ENCODE measurements around the gene SKAP1. TPM values are rescaled to one million over a fixed set of nuclear protein-coding genes. Genes with fewer than 3 reads are reported as not detected.
"Not testable (repeated sequence)": the region's sequence is repeated elsewhere in the genome, so short reads cannot be mapped to it uniquely, and the experiment has no call there.

SKAP1 gene
- total RNA-seq, 1 experiment from 2014 or later = not detected

DNA sequence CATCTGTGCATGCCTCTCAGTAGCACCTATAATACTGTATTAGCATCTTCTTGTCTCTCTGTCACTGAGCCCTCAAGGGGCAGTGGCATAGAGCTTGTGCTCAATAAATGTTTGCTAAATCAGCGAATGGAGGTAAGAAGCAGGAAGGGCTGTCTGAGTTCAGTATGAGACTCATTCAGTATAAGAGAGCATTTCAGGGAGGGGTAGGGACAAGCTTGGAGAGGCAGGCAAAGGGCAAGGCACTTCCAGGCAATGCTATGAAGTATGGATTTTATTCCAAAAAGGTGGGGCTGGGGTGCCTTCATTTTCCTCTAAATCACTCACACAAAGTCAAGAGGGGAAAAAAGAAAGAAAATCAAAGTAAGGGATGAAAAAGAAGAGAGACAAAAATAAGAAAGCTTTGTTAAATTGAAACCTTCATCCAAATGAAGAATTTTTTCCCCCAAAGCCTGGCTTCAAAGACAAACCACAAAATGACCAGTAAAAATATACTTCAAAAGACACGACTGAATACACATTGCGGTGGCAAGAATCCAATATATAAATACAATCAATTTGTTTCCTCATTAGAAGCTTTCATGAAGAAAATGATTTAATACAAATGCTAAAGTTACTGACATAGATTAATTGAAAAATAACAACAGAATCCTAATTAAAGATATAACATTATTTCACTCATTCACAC lies 51.2 kb downstream of the SKAP1 start:
- no peak for DNase-seq (ENCODE audit: low spot score)
- in situ Hi-C loops (cut with HindIII; ENCODE audit: low sequenced_read_pairs) = no loop called here

DNA sequence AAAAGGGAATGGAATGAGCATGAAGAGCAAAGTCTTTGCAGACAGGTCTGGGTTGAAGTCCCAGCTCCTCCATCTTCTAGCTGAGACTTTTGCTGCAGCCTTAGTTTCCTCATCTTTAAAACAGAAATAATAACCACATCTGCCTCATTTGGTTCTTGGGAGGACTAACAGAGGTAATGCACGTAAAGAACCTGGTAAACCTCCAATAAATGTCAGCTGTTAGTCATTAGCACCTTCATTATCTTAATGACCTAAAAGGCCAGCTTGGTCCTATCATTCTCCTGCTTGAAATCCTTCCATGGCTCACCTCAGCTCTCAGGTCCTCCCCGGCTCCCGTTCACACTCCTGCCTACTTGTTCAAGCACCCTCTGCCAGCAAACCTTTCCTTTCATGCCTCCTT lies 51.8 kb downstream of the SKAP1 start:
- DNase-seq (ENCODE audit: low spot score) = no peak
- in situ Hi-C loops (cut with HindIII; ENCODE audit: low sequenced_read_pairs) = no loop called here

DNA sequence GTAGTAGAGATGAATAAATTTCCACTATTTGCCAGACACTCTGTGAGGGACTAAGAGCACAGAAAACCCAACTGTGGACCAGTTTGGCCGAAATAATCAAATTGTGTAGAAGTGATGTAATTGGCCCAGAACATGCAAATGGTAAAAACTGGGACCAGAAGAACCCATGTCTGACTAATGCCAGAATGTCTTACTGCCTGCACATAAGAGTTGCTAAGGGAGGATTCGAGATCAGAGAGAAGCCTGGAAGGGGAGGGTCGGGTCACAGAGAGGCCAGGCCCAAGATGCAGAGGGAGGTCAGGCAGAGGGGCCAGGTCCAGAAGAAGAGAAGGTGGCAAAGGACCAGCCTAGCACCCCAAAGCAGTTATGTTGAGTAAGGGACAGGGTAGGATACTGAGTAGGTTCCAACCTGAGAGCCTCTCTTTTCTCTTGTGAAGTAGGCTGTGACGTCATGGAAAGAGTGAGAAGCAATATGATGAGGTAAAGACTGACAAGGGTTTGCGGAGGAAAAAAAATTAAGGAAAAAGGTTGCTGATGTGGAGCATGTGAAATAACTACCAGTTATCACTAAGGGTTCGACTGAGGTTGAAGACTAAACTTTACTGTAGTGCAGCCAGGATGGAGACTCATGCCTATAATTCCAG lies 53.2 kb downstream of the SKAP1 start:
- no peak for DNase-seq (ENCODE audit: low spot score)
- in situ Hi-C loops (cut with HindIII; ENCODE audit: low sequenced_read_pairs) = no loop called here

DNA sequence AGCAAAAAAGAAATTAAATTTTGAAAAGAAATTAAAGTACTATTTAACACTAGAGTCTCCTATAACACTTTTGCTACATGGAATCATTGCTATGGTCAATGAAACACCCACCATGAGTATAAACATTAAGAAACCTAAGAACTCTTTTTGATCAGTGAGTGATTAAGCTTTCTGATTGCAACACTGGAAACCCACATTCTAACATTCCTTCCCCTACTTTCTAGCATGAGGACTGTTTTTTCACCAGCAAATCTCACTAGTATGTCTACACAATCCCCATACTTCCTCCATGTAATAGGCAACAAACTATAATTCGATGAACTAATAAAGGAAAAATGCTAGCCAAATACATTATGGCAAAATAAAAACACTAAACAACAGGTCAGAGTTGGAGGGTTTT lies 54.7 kb downstream of the SKAP1 start:
- DNase-seq (ENCODE audit: low spot score) = no peak
- in situ Hi-C loops (cut with HindIII; ENCODE audit: low sequenced_read_pairs) = no loop called here

DNA sequence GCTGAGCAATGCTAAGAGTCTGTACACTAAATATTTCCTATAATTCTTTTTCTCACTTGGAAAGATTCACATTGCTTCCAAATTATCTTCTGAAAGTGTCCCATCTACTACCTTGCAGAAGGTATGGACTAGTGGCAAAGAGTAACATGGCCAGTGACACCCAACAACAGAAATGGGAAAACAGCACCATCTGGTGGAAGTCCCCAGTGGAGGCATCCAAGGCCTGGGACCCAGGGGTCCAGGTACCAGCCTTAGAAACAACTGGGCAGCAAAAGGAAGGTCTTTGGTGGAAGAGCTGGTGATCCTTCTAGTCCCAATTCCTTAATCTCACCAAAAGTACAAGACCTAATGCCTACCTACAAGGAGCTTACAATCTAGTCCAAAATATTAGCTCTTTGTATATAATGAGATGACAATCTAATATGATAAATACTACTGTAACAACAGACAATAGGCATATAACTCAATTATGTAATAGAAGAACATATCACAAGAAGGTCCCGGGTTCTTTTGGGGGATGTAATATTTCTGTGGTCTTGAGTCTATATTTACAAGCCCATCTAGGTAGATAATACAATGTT lies 55.3 kb downstream of the SKAP1 start:
- DNase-seq (ENCODE audit: low spot score) = peak; percentile 23

DNA sequence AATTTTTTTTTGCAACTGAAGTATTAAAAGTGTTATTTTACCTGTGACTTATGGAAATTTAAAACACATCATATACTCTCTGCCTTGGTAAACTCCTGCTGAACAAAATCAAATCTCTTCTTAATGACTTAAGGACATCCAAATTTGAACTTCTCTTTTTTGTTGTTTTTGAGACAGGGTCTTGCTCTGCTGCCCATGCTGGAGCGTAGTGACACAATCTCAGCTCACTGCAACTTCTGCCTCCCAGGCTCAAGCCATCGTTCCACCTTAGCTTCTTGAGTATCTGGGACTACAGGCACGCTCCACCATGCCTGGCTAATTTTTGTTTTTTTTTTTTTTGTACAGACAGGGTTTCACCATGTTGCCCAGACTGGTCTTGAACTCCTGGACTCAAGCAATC lies 56.1 kb downstream of the SKAP1 start:
- in situ Hi-C loops (cut with HindIII; ENCODE audit: low sequenced_read_pairs) = no loop called here
- no peak for DNase-seq (ENCODE audit: low spot score)

More for the DNA sequence above, 55.3 kb downstream of the SKAP1 start:
- in situ Hi-C loops (cut with HindIII; ENCODE audit: low sequenced_read_pairs) = no loop called here

DNA sequence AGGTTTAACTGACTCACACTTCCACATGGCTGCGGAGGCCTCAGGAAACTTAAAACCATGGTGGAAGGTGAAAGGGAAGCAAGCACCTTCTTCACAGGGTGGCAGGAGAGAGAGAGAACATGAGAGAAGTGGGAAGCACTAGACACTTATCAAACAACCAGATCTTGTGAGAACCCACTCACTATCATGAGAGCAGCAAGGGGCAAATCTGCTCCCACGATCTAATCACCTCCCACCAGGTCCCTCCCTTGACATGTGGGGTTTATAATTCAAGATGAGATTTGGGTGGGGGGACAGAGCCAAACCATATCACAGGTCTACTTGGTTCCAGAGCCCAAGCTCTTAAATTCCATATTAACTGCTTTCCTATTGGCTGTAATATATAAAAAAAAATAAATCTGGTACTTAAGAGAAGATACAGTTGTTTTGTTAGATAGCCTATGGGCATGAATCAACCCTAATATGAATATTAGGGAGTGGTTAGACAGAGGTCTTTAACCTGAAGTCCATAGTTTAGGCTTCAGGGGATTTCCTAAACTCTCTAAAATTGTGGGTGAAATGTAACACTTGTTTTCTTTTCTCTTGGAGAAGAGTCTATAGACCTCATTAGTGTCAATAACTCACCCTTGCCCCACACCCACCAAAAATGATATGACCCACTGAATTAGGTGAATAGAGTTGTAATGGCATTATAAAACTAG lies 56.7 kb downstream of the SKAP1 start:
- no peak for DNase-seq (ENCODE audit: low spot score)
- in situ Hi-C loops (cut with HindIII; ENCODE audit: low sequenced_read_pairs) = no loop called here

DNA sequence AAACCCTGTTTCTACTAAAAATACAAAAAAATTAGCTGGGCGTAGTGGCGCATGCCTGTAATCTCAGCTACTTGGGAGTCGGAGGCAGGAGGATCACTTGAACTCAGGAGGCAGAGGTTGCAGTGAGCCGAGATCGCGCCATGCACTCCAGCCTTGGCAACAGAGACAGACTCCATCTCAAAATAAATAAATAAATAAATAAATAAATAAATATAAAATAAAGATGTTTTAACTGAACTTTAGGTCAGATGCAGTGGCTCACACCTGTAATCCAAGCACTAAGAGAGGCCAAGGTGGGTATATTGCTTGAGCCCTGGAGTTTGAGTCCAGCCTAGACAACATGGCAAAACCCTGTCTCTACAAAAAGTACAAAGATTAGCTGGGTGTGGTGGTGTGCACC lies 61.0 kb downstream of the SKAP1 start:
- in situ Hi-C loops (cut with HindIII; ENCODE audit: low sequenced_read_pairs) = loop anchor here (10.0 kb wide), 1 partner anchor 284 kb away; no protein-coding TSS in a partner anchor
- DNase-seq (ENCODE audit: low spot score) = not testable (repeated sequence)

DNA sequence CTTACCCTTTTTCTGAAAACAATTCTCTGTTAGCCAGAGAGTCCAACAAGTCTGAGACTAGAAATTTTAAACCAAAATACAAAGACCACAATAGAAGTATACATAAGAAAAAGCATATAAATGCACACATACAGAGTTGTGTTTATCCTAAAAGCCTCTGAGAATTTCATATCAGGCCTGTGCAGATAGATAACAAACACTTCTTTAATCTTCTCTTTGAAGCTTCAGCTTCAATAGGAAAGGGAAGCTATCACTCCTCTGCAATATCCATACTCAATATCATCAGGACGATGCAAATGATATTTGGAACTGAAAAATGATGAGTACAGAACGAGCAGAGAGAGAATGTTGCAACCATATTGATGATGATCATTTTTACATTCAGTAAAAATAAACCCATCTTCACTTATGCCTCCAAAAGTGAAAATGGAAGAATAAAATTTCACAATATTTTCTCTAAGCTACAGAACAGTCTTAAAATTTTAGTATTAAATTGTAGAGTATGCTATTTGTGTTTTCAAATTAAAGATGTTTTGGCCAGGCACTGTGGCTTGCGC lies 61.6 kb downstream of the SKAP1 start:
- in situ Hi-C loops (cut with HindIII; ENCODE audit: low sequenced_read_pairs) = loop anchor here (10.0 kb wide), 1 partner anchor 284 kb away; no protein-coding TSS in a partner anchor

DNA sequence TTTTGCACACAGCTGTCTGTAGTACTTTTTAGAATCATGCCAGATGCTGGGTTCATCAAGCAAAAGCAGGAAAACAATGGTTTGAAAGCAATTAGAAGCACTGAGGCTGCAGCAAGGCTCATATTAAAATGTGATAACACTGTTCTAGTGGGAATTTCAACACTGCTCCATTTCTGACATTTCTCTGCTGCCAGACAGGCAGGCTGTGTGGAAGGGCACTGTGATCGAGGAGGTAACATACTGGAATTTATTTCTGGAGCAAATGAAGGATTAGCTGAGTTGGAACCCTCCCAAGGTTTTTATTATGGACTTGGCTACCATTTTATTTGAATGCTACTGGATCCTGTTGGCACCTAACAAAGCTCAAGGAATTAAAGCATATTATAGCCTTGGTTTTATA lies 66.9 kb downstream of the SKAP1 start:
- no peak for DNase-seq (ENCODE audit: low spot score)
- in situ Hi-C loops (cut with HindIII; ENCODE audit: low sequenced_read_pairs) = loop anchor here (10.0 kb wide), 1 partner anchor 278 kb away; no protein-coding TSS in a partner anchor

More for the DNA sequence above, 61.6 kb downstream of the SKAP1 start:
- DNase-seq (ENCODE audit: low spot score) = no peak

DNA sequence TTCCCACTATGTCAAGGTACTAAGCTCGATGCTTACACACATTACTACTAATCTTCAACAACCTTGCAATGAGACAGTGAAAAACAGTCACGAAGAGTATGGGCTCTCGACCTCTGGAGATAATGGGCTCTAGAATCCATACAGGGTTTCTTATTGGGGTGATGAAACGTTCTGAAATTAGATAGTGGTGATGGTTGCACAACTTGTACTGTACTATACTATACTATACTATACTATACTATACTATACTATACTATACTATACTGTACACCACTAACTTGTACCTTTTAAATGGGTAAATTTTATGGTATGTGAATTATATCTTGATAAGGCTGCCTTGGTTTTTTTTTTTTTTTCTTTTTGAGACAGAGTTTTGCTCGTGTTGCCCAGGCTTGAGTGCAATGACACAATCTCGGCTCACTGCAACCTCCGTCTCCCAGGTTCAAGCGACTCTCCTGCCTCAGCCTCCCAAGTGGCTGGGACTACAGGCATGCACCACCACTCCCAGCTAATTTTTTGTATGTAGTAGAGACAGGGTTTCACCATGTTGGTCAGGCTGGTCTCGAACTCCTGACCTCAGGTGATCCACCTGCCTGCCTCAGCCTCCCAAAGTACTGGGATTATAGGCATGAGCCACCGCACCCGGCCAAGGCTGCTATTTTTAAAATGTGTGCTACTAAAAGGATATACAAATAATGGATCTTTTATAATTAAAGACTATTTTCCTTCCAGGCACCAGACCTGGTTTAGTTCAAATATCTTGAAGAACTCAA lies 69.0 kb downstream of the SKAP1 start:
- not testable (repeated sequence) for DNase-seq (ENCODE audit: low spot score)
- in situ Hi-C loops (cut with HindIII; ENCODE audit: low sequenced_read_pairs) = loop anchor here (10.0 kb wide), 1 partner anchor 276 kb away; no protein-coding TSS in a partner anchor

DNA sequence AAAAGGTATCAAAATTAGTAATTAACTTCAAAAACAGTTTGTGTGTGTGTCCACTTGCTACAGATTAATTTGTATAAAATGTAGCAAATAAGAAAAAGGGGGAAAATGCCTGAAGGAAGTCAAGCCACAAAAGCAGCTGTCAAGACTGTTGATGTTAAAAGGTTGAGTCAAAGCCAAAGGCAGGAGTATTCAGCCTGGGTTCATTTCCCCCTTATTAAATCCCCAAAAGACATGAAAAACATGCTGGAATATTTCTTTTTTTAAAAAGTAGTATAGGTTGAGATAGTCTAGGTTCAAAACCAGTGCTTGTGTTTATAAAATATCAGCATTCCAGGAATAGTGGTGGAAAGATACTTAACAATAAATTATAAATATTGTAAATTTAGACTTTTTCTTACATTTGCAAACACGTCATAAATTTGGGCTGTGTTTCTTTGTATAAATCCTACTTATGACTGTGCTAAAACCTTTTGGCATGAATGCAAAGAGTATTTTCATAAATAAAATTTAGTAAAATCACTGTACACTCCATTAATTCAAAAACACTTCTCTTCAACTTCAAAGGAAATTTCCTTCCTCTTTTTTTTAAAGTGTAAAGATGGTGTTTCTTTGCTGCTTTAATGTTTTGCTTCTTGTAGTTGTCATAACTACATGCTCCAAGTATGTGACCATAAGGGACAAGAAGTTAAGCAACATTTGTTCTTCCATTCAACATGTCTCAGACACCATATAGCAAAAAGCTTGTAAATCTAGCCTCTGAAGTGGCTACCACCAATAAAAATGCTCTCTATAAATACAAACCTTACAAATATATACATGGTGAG lies 72.0 kb downstream of the SKAP1 start:
- DNase-seq (ENCODE audit: low spot score) = no peak
- in situ Hi-C loops (cut with HindIII; ENCODE audit: low sequenced_read_pairs) = no loop called here

DNA sequence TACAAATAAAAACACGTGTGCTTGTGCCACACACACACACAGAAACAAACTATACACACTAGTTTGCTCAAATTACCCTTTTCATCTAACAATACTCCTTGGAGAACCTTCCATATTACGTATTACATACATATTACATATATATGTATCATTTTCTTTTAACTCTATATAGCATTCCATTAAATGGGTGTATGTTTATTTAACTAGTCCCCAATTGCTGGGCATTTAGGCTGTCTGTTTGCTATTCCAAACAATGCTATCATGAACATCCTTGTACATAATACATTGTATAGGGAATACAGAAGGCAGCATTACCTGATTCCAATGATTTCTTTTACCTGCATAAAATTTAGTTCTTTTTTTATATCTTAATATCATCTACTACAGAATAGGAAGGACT lies 73.1 kb downstream of the SKAP1 start:
- no peak for DNase-seq (ENCODE audit: low spot score)
- in situ Hi-C loops (cut with HindIII; ENCODE audit: low sequenced_read_pairs) = no loop called here

DNA sequence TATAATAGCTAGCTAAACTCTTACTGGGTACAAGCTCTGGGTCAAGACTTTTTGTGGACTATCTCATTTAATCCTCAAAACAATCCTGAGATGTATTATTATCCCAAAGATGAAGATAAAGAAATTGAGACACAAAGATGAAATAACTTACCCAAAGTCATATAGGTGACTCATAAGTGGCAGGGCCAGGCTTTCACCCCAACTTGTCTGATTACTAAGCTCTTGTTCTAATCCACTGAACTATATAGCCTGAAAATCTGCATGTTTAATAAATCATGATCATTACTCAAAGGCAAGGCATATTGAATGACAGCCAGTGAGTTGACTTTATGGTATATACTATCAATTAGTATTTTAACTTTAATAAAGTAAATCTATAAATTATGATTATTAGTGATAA lies 77.4 kb downstream of the SKAP1 start:
- in situ Hi-C loops (cut with HindIII; ENCODE audit: low sequenced_read_pairs) = no loop called here
- DNase-seq (ENCODE audit: low spot score) = no peak

DNA sequence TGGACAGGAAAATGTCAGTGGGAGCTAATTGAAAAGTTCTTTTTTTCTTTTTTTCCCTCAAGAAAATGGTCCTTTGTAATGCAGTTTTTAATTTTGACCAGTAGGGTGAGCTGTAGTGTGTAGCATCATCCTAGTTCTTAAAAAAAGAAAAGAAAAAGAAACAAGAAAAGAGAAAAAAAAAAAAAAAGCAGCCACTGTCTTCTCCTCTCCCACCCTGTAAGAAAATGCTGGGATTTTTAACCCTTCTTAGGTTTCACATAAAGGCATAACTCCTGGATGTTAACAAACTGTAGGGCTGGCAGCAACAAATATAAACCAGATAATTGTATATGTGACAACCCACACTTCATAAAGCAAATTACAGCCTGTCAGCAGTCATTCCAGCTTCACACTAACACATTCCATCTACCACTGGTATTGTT lies 78.1 kb downstream of the SKAP1 start:
- in situ Hi-C loops (cut with HindIII; ENCODE audit: low sequenced_read_pairs) = no loop called here

DNA sequence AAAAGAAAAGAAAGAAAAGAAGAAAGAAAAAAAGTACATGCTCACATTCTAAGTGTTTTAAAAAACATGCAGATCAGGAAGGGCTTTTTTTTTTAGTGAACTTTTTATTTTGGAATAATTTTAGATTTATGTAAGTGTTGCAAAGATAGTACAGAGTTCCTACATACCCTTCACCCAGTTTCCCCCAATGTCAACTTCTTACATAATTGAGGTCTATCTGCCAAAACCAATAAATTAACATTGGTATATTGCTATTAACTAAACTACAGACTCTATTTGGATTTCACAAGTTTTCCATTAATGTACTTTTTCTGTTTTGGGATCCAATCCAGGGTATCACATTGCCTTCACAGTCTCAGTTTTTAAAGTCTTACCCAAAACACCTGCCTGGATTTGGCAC lies 81.7 kb downstream of the SKAP1 start:
- no peak for DNase-seq (ENCODE audit: low spot score)
- in situ Hi-C loops (cut with HindIII; ENCODE audit: low sequenced_read_pairs) = no loop called here

More for the DNA sequence above, 78.1 kb downstream of the SKAP1 start:
- DNase-seq (ENCODE audit: low spot score) = peak; percentile 7

DNA sequence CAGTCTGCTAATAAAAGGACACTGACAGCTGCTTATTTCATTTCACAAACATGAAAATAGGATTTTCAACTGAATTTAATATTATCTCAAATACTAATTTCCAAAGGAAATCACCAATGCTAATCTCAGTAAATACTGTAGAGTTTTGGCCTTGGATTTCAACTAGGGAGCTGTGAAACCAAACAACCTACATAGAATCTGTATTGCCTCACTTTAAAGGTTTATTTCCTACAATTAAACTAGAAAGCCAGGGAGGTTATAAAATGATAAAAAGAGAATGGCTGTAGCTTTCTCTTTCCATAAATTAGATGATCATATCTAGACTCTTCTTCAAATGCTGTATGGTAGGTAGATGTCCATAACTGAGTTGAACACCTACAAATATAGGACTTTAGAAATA lies 82.8 kb downstream of the SKAP1 start:
- in situ Hi-C loops (cut with HindIII; ENCODE audit: low sequenced_read_pairs) = no loop called here
- no peak for DNase-seq (ENCODE audit: low spot score)

DNA sequence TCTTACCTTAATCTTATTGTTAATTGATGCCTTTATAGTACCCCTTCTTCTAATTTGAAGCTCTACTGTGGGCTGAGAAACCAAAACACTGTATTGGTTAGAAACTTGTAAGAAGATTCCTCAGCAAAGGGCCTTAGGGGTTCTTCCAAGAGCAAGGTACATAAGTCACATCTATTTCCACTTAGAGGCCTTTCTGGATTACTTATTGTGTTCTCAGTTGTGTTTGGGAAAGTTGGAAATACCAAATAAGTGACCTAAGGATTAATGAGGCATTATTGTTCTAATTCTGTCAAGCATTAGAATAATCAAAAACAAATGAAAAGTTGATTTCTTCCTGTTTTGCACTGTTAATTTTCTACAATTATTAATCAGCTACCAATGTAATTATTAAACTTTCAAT lies 85.8 kb downstream of the SKAP1 start:
- in situ Hi-C loops (cut with HindIII; ENCODE audit: low sequenced_read_pairs) = no loop called here
- DNase-seq (ENCODE audit: low spot score) = no peak
